HG03521 (cell line): ENCODE data around the gene SKOR1.

Source experiments
- ATAC-seq: cut with Tn5 transposase; IDR thresholded peaks from one replicate; pipeline ENCODE4 v1.9.1; 2021; ENCODE audit warnings: mild to moderate bottlenecking, moderate library complexity; ENCODE audit not compliant: unreplicated experiment

The SKOR1 gene

GRCh38 chr15:67792250-67792942 lies 32.9 kb upstream of the SKOR1 start:
- no peak for ATAC-seq

GRCh38 chr15:67794832-67795574 lies 30.3 kb upstream of the SKOR1 start:
- no peak for ATAC-seq

DNA sequence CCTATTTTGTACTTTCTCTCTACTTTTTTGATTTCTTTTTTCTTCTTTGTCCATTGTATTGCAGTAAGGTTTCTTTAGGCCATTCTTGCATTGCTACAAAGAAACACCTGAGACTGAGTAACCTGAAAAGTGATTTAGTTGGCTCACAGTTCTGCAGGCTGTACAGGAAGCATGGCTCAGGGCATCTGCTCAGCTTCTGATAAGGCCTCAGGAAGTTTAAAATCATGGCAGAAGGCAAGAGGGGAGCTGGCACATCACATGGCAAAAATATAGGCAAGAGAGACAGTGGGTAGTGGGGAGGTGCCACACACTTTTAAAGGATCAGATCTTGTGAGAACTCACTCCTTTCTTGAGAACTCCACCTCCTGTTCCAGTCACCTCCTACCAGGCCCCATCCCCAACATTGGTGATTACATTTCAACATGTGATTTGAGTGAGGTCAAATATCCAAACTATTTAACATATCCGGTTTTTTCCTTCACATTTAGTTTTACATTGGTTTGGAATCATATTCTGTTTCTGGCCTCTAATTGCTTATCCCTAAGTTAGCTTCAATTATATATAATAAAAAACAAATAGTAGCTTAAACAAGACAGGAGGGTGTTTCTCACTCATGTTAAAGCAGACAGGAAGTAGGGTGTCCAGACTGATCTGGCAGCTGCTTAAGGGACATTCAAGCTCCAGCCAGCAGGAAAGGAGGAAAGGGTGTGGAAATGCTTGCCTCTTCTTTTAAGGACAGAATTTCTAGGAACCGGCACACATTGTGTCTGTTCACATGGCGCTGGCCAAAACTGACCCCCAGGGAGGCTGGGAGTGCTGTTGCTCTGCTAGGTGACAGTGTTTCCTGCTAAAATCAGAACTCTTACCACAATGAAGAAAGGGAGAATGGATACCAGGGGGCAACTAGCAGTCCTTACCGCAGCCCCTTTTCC lies 28.8 kb upstream of the SKOR1 start:
- no peak for ATAC-seq

DNA sequence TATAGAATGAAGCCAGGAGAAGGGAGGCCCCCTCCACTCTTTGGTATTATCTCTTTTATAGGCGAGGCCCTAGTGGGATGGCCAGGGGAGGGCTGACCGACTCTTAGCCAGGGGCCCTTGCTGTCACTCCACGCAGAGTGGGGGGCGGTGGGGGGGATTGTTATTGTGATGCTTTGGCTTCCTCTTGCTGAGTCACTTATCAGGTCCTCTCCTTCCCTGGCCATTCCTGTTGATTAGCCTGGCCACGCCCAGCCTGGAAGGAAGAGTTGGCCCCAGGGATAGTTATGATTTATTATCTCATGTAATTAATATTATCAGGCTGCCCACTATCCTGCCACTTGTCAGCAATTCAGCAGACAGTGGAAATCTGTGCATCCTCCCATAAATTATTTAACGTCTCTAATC lies 25.5 kb upstream of the SKOR1 start:
- ATAC-seq = no peak

GRCh38 chr15:67801142-67801541 lies 24.2 kb upstream of the SKOR1 start:
- ATAC-seq = no peak

GRCh38 chr15:67801926-67802914 lies 23.1 kb upstream of the SKOR1 start:
- no peak for ATAC-seq

DNA sequence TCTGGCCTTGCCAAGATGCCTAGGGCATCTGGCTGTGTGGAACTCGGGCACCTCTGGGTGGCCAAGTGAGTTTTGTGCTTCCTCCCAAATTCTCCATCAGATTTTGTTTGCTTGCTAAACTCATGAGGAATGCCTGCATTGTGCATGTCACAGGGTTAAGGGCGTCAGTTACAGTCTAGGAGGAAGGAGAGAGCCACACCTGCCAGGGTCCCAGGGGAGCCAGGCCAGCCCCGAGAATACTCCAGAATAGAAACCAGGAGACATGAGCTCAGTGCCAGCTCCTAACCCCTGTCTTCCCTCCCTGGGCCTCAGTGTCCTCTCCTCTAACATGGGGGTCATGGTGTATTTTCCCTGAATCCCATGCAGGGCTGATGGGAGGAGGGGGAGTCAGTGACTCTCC lies 22.0 kb upstream of the SKOR1 start:
- ATAC-seq = no peak

DNA sequence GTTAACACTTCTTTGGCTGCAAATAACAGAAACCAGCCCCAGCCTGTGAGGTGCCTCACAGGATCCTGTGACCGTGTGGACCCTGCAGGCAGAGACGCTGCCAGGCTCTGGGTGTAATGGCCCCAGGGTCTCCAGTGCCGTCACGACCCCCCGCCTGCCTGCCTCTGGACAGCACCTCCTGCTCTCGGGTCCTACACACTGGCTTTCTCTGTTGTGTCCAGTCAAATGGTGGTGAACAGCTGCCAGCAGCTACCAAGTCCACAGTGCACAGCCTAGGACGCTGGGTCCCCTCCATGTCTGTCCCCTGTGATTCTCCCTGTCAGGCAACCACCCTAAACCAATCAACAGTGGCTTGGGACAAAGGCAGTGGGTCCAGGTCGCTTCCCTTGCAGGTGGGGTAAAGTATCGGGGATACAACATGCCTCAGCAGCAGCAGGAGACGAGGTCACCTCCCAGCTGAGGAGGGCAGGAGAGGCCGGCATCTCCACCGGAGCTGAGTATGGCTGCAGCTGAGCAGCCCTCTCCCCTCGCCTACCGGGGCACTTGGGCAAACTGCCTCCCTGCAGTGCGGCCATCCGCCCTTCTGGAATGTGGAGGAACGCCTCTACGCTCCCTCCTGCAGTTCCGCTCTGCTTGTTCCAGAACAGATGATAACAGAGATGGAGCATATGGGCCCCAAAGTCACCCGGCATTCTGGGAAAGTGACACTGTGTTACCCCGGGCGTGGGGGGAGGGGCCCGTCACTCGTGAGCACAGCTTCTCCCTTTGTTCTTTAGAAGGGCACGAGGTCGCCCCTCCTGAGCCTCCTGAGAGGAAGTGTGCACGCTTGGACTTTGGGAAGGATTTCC lies 21.1 kb upstream of the SKOR1 start:
- ATAC-seq = no peak

DNA sequence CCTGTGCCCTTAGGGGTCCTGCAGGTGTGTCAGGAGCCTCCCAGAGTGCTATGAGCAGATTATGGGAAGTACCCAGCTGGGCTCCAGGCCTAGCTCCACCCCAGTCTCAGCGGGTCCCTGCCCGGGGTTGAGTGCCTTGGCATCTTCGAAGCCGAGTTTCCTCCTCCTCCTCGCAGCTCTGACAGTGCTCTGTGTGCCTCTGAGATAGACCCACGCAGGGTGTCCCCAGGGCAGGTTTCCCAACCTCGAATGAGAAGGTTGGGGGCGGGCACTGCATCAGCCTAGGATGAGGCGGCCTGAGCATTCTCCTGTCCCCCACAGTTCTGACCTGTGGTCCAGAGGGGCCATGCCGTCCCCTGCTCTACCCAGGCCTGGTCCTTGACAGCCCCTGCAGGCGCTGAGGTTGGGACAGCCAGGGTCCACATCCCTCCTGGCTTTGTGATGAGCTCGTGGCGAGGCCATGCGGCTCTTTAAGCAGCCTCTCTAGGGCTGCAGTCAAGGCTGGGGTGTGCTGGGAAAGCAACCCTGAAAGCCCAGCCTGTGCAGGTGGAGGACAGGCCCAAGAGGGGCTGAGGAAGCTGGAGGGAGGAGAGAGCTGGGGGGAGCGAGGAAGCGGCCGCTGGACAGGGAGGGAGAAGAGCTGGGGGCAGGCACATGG lies 20.2 kb upstream of the SKOR1 start:
- ATAC-seq = no peak

GRCh38 chr15:67805666-67806516 lies 19.4 kb upstream of the SKOR1 start:
- ATAC-seq = no peak

DNA sequence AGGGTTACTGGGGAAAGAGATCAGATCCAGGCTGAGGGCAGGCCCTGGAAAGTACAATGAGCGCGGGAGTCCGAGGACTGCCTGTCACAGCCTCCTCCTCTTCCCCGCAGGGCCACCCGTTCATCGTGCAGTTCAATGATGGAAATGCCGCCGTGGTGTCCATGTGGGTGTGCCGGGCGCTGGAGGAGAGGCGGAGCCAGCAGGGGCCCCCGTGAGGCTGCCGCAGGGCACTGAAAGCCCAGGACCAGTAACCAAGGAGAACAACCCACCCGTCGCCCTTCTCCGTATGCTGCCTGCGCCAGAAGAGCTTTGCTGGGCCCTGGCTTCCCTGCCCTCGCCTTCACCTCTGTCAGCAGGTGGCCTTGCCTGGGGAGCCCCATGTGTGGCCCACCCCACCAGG lies 18.8 kb upstream of the SKOR1 start:
- ATAC-seq = no peak

DNA sequence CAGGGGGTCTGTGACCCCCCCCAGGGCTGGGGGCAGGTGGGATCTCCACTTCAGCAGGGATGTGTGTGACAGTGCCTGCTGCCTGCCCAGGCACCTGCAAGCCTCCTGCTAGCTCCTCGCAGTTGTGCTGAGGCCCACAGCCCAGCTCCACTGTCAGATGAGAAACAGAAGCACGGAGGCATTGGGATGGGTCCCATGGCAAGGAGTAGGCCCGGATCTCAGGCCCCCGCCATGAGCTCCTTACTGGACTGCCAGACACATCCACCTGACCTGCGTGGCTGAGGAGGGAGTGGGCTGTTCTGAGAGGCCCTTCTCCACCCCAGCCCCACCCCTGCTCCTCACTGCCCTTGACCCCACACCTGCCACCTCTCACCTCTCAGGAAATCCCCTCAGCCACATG lies 18.2 kb upstream of the SKOR1 start:
- no peak for ATAC-seq

DNA sequence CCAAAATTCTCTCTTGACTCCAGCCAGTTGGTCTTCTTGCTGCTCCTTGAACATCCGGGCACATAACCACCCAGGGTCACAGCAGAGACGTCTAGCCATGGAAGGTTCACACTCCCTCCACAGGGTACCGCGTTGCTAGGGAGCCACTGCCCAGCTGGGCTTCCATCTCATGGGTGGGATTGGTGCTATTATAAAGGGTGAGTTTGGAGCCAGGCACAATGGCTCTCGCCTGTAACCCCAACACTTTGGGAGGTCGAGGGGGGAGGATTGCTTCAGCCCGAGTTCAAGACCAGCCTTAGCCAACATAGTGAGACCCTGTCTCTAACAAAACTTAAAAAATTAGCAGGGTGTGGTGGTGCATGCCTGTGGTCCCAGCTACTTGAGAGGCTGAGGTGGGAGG lies 17.5 kb upstream of the SKOR1 start:
- ATAC-seq = no peak

DNA sequence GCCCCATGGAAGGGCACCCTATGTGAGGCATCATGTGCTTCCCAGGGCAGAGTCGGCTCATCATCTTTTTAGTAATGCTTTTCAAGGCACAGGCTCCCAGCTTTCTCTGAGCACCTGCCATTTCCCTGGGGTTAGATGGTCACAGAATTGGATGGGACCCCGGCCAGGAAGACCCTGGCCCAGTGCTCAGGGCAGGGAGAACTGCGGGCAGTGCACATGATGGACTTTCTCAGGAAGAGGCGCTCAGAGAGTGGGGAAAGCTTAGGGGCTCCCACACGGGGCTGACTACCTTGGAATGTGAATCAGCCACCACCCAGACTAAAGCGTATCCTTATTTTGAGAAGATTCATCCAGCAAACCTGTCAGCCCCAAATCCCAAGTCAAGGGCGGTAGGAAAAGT lies 16.5 kb upstream of the SKOR1 start:
- no peak for ATAC-seq

- ATAC-seq = no peak
Measured at GRCh38 chr15:67809441-67809840, 15.9 kb upstream of the SKOR1 start.

- ATAC-seq = no peak
Measured at GRCh38 chr15:67809866-67810265, 15.4 kb upstream of the SKOR1 start.

- ATAC-seq = no peak
Measured at GRCh38 chr15:67812241-67812644, 13.1 kb upstream of the SKOR1 start.

- ATAC-seq = no peak
Measured at GRCh38 chr15:67813104-67813634, 12.1 kb upstream of the SKOR1 start.
